Transverse colon (tissue), 4 donors: ENCODE measurements around the gene TNXB.

Experiments
- POLR2AphosphoS5 ChIP-seq, 3 donors: sonication (generic); formaldehyde crosslinking; IDR thresholded peaks; one replicate each; pipeline ENCODE4 v1.6.1; 2016; ENCODE audit warnings: antibody characterized with exemption in 3 of 3
- TF ChIP-seq, protein P1 (sequence below), 5 experiments: fragments of 200-600 bp in 3 of 5; fragments of 450-650 bp in 2 of 5; sonication (generic) in 3 of 5; IDR thresholded peaks; 1 replicate in 2 of 5; 2 replicates in 3 of 5; pipeline ENCODE4 v1.5.1; 2016 to 2017; ENCODE audit warnings: antibody characterized with exemption in 5 of 5, inconsistent platforms in 3 of 5, mild to moderate bottlenecking in 2 of 5, moderate library complexity in 1 of 5

DNA sequence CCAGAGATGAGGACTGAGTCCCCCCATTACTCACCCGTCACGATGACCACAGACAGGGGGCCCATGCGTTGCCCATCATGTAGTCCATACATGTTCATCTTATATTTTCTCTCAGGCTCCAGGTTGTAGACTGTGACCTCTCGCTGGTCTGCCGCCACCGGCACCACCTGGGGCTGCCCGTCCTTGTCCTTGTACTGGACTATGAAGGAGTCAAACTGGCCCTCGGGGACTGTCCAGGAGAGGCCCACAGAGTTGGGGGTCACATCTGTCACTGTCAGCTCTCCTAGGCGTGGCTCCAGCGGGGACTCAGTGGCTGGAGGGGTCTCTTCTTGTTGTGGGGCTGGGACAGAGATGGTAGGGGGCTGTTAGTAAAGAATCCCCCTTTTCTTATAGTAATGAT lies 35.5 kb downstream of the TNXB start:
- TF ChIP-seq, protein P1, sequence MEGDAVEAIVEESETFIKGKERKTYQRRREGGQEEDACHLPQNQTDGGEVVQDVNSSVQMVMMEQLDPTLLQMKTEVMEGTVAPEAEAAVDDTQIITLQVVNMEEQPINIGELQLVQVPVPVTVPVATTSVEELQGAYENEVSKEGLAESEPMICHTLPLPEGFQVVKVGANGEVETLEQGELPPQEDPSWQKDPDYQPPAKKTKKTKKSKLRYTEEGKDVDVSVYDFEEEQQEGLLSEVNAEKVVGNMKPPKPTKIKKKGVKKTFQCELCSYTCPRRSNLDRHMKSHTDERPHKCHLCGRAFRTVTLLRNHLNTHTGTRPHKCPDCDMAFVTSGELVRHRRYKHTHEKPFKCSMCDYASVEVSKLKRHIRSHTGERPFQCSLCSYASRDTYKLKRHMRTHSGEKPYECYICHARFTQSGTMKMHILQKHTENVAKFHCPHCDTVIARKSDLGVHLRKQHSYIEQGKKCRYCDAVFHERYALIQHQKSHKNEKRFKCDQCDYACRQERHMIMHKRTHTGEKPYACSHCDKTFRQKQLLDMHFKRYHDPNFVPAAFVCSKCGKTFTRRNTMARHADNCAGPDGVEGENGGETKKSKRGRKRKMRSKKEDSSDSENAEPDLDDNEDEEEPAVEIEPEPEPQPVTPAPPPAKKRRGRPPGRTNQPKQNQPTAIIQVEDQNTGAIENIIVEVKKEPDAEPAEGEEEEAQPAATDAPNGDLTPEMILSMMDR (IDR thresholded peaks at IDR 0.05) = no peak
- TF ChIP-seq POLR2AphosphoS5 (IDR thresholded peaks at IDR 0.05) = no peak
